Right atrium auricular region (tissue), 2 donors: ENCODE results near the gene CORO2A. TPM values are rescaled to one million over a fixed set of nuclear protein-coding genes. Genes with fewer than 3 reads are reported as not detected.

Experiments used
- DNase-seq: peaks from one replicate; pipeline ENCODE4 v3.0.0-alpha.2; 2019; ENCODE audit warnings: low spot score
- H3K27ac ChIP-seq, 2 donors: fragments of 200-600 bp; sonication (generic); 1 replicate in 1 of 2; 2 replicates in 1 of 2; pipeline ENCODE4 v1.5.1; 2016 to 2019
- H3K27me3 ChIP-seq, 2 donors: fragments of 200-600 bp; sonication (generic); one replicate each; pipeline versions ENCODE4 v1.5.1 to v1.6.0; 2017 to 2019
- H3K36me3 ChIP-seq: fragments of 200-600 bp; sonication (generic); one replicate; pipeline ENCODE4 v1.5.1; 2016
- H3K4me1 ChIP-seq, 2 donors: fragments of 200-600 bp; sonication (generic); one replicate each; pipeline versions ENCODE4 v1.5.1 to v1.6.0; 2017 to 2019
- H3K4me3 ChIP-seq, 2 donors: fragments of 200-600 bp; sonication (generic); 1 replicate in 1 of 2; 2 replicates in 1 of 2; pipeline ENCODE4 v1.5.1; 2017 to 2019; ENCODE audit warnings: mild to moderate bottlenecking in 1 of 2, moderate library complexity in 1 of 2
- H3K9me3 ChIP-seq, 2 donors: fragments of 200-600 bp; sonication (generic); one replicate each; pipeline ENCODE4 v1.5.1; 2019
- CTCF ChIP-seq, 2 donors: fragments of 200-600 bp; sonication (generic); IDR thresholded peaks; one replicate each; pipeline ENCODE4 v1.5.1; 2019; ENCODE audit warnings: antibody characterized with exemption in 2 of 2
- total RNA-seq, 2 donors: library from RNA; depleted of rRNA; stranded (reverse); fragments of >200 nt; gene quantifications; one replicate each; pipeline ENCODE4 v1.1.0, GENCODE V29; 2016

Gene CORO2A
- total RNA-seq, 2 donors from 2014 or later, result 0.39 to 0.44 TPM

- Histone ChIP-seq H3K4me3 (no peak overlapping the region), H3K36me3 (no peaks in the 10 kb centered on the region), H3K27ac (no peak overlapping the region), H3K4me1 (no peaks in the 10 kb centered on the region), H3K9me3 (no peaks in the 10 kb centered on the region), H3K27me3 (no peaks in the 10 kb centered on the region)
- TF ChIP-seq CTCF (IDR thresholded peaks at IDR 0.05), result no peak
- DNase-seq, result no peak
Observed at GRCh38 chr9:98140503-98140902, 51.9 kb downstream of the CORO2A start.

- no peak for DNase-seq
- Histone ChIP-seq H3K27ac (no peak overlapping the region), H3K9me3 (no peaks in the 10 kb centered on the region), H3K4me3 (no peak overlapping the region), H3K27me3 (no peaks in the 10 kb centered on the region), H3K36me3 (no peaks in the 10 kb centered on the region), H3K4me1 (no peaks in the 10 kb centered on the region)
- no peak for TF ChIP-seq CTCF (IDR thresholded peaks at IDR 0.05)
Observed at GRCh38 chr9:98136489-98136888, 55.9 kb downstream of the CORO2A start.

GRCh38 chr9:98135938-98136337, 56.5 kb downstream of the CORO2A start:
- Histone ChIP-seq H3K4me3 (no peak overlapping the region), H3K36me3 (no peaks in the 10 kb centered on the region)
- no peak for DNase-seq

GRCh38 chr9:98135558-98135934, 56.9 kb downstream of the CORO2A start:
- H3K27me3 ChIP-seq, result no peaks in the 10 kb centered on the region
- no peaks in the 10 kb centered on the region for H3K4me1 ChIP-seq
- H3K9me3 ChIP-seq, result no peaks in the 10 kb centered on the region
- DNase-seq, result no peak
- H3K27ac ChIP-seq, result no peak overlapping the region
- no peak overlapping the region for H3K4me3 ChIP-seq
- no peaks in the 10 kb centered on the region for H3K36me3 ChIP-seq
- TF ChIP-seq CTCF (IDR thresholded peaks at IDR 0.05), result no peak

More at GRCh38 chr9:98135938-98136337, 56.5 kb downstream of the CORO2A start:
- Histone ChIP-seq H3K9me3 (no peaks in the 10 kb centered on the region), H3K27me3 (no peaks in the 10 kb centered on the region), H3K27ac (no peak overlapping the region), H3K4me1 (no peaks in the 10 kb centered on the region)
- TF ChIP-seq CTCF (IDR thresholded peaks at IDR 0.05), result no peak

GRCh38 chr9:98134702-98135557, 57.5 kb downstream of the CORO2A start:
- Histone ChIP-seq H3K9me3 (no peaks in the 10 kb centered on the region), H3K27ac (no peak overlapping the region), H3K27me3 (no peaks in the 10 kb centered on the region), H3K4me3 (no peak overlapping the region), H3K4me1 (no peaks in the 10 kb centered on the region), H3K36me3 (no peaks in the 10 kb centered on the region)
- DNase-seq, result no peak
- no peak for TF ChIP-seq CTCF (IDR thresholded peaks at IDR 0.05)
